GM12878 (cell line): ENCODE data around the gene THADA. TPM values are rescaled to one million over a fixed set of nuclear protein-coding genes. Genes with fewer than 3 reads are reported as not detected.

Experiments used
- ATAC-seq: fragments of 200-7000 bp; cut with Tn5 transposase; 3 replicates; pipeline ENCODE4 v1.9.1; 2020; ENCODE audit warnings: mild to moderate bottlenecking, moderate library complexity
- BruUV-seq: library from RNA; stranded (reverse); fragments of 400-500 nt; replicated peaks from 2 replicates; lab custom pipeline; 2021; lab: Mats Ljungman, UMichigan
- CTCF ChIA-PET: fragments of 300-600 bp; sonication (Branson Sonifier 250); formaldehyde crosslinking; extraction: SDS; loops from one replicate; lab custom pipeline; 2021; ENCODE audit warnings: inconsistent platforms; lab: Yijun Ruan, JAX
- POLR2A ChIA-PET: fragments of 350-600 bp; formaldehyde crosslinking; extraction: SDS; loops from one replicate; lab custom pipeline; 2021; ENCODE audit warnings: inconsistent platforms; lab: Charles Lee
- RAD21 ChIA-PET: fragments of 300-600 bp; sonication (Branson Sonifier 250); formaldehyde crosslinking; loops from one replicate; lab custom pipeline; 2023; ENCODE audit warnings: antibody characterized with exemption; ENCODE audit not compliant: unreplicated experiment; lab: Charles Lee
- SMC1A ChIA-PET: fragments of 300-600 bp; sonication (Branson Sonifier 250); formaldehyde crosslinking; loops from one replicate; lab custom pipeline; 2023; ENCODE audit not compliant: unreplicated experiment, uncharacterized antibody; lab: Charles Lee
- DNase-seq: peaks from one replicate; pipeline ENCODE4 v3.0.0-alpha.2; 2011; ENCODE audit warnings: low read depth, low spot score
- FAIRE-seq: peaks from 3 replicates; lab custom pipeline; 2011; peaks lifted over from hg19 to GRCh38; lab: Jason Lieb, UNC
- H2AFZ ChIP-seq: 2 replicates; pipeline ENCODE4 v1.6.0; 2011; ENCODE audit warnings: low read depth, low read length, control low read depth; ENCODE audit not compliant: control insufficient read depth
- H3K27ac ChIP-seq: 2 replicates; pipeline ENCODE4 v1.5.1; 2011; ENCODE audit warnings: control low read depth; ENCODE audit not compliant: control insufficient read depth, insufficient read depth
- H3K27me3 ChIP-seq, 2 experiments: replicated peaks in 1 of 2; 2 replicates each; pipeline versions ENCODE4 v1.6.0 to v1.6.1; 2011; ENCODE audit warnings: low read length in 1 of 2; ENCODE audit not compliant: control insufficient read depth in 2 of 2, insufficient read depth in 2 of 2
- H3K36me3 ChIP-seq, 2 experiments: 2 replicates each; pipeline ENCODE4 v1.5.1; 2011; ENCODE audit warnings: low read length in 1 of 2; ENCODE audit not compliant: control insufficient read depth in 2 of 2, insufficient read depth in 2 of 2
- H3K4me1 ChIP-seq: 2 replicates; pipeline ENCODE4 v1.6.1; 2011; ENCODE audit warnings: mild to moderate bottlenecking, low read length, moderate library complexity, mixed read lengths; ENCODE audit not compliant: control insufficient read depth, insufficient read depth
- H3K4me2 ChIP-seq: 2 replicates; pipeline ENCODE4 v1.6.0; 2011; ENCODE audit warnings: control low read depth; ENCODE audit not compliant: control insufficient read depth, insufficient read depth
- H3K4me3 ChIP-seq: fragments of 200-600 bp; sonication (generic); 2 replicates; pipeline ENCODE4 v1.5.1; 2016
- H3K79me2 ChIP-seq: 2 replicates; pipeline ENCODE4 v1.6.0; 2011; ENCODE audit warnings: low read length; ENCODE audit not compliant: control insufficient read depth, insufficient read depth
- H3K9ac ChIP-seq: 2 replicates; pipeline ENCODE4 v1.8.0; 2011; ENCODE audit warnings: low read length, control low read depth, mixed read lengths; ENCODE audit not compliant: control insufficient read depth, insufficient read depth
- H3K9me3 ChIP-seq: replicated peaks from 3 replicates; pipeline ENCODE4 v1.5.1; 2011; ENCODE audit warnings: mild to moderate bottlenecking, low read length; ENCODE audit not compliant: control insufficient read depth, insufficient read depth
- H4K20me1 ChIP-seq: 2 replicates; pipeline ENCODE4 v1.6.0; 2011; ENCODE audit not compliant: control insufficient read depth, insufficient read depth
- ASH2L ChIP-seq: fragments of 300-600, 200-600 bp; sonication (generic); IDR thresholded peaks from 2 replicates; pipeline ENCODE4 v1.6.1; 2017; ENCODE audit warnings: low read depth, mild to moderate bottlenecking, borderline replicate concordance
- ETV6 ChIP-seq, 2 experiments: fragments of 450-650 bp in 1 of 2; IDR thresholded peaks in 1 of 2; conservative IDR thresholded peaks in 1 of 2; 2 replicates each; pipeline ENCODE4 v1.6.1; 2014; ENCODE audit warnings: antibody characterized with exemption in 1 of 2, borderline replicate concordance in 1 of 2, low read depth in 1 of 2, mild to moderate bottlenecking in 1 of 2, moderate library complexity in 1 of 2
- FOXM1 ChIP-seq: IDR thresholded peaks from 2 replicates; pipeline ENCODE4 v1.6.1; 2012; ENCODE audit warnings: low read depth, mild to moderate bottlenecking, inconsistent platforms, low read length, moderate library complexity
- JUNB ChIP-seq: IDR thresholded peaks from 2 replicates; pipeline ENCODE4 v1.6.1; 2016; ENCODE audit warnings: antibody characterized with exemption, mild to moderate bottlenecking
- NFIC ChIP-seq: IDR thresholded peaks from 2 replicates; pipeline ENCODE4 v1.6.1; 2012; ENCODE audit warnings: low read depth, mild to moderate bottlenecking, inconsistent platforms, low read length, moderate library complexity
- SREBF2 ChIP-seq: IDR thresholded peaks from 2 replicates; pipeline ENCODE4 v1.6.1; 2012; ENCODE audit warnings: mild to moderate bottlenecking, low read length
- TARDBP ChIP-seq: IDR thresholded peaks from 2 replicates; pipeline ENCODE4 v1.6.1; 2016; ENCODE audit warnings: borderline replicate concordance
- WGBS: methylation state at CpG from one replicate; pipeline ENCODE4 v1.1.6; 2016; ENCODE audit warnings: low lambda C conversion rate; ENCODE audit not compliant: insufficient replicate concordance, insufficient coverage; ENCODE audit errors: missing lambda C conversion rate; 5-methylcytosine and 5-hydroxymethylcytosine counted together
- in situ Hi-C: fragments of 300-500 bp; cut with MboI; formaldehyde crosslinking; loops from 9 replicates; pipeline ENCODE4 v1.14.3; 2018; ENCODE audit warnings: mixed read lengths
- intact Hi-C: fragments of 100-400 bp; cut with micrococcal nuclease; formaldehyde crosslinking; loops from one replicate; pipeline ENCODE4 v1.14.2; 2022; ENCODE audit not compliant: unreplicated experiment
- polyA plus RNA-seq, 11 experiments: library from polyadenylated mRNA; depleted of rRNA in 4 of 11; unstranded in 6 of 11; stranded (reverse) in 5 of 11; fragments of >200 nt; fragmentation: Nextera tagmentation in 4 of 11; fragmentation: Illumina TruSeq in 1 of 11; extraction: Ambion mirVana in 4 of 11; extraction: Trizol in 1 of 11; gene quantifications; 1 replicate in 1 of 11; 2 replicates in 10 of 11; pipeline versions ENCODE4 v1.2.1 to v1.2.3, GENCODE V29; 2011 to 2016; ENCODE audit warnings: inconsistent platforms in 2 of 11, missing spikeins in 2 of 11, low read depth in 1 of 11
- total RNA-seq, 4 experiments: library from RNA; depleted of rRNA in 3 of 4; stranded (reverse); fragments of >200 nt in 3 of 4; fragmentation: Illumina TruSeq in 1 of 4; extraction: Trizol in 1 of 4; gene quantifications; 2 replicates each; pipeline versions ENCODE4 v1.2.1 to v1.2.3, GENCODE V29; 2013 to 2021
- TF ChIP-seq, protein P1 (sequence below): fragments of 450-650 bp; IDR thresholded peaks from 2 replicates; pipeline ENCODE4 v1.6.1; 2014; ENCODE audit warnings: mild to moderate bottlenecking
- TF ChIP-seq, protein P2 (sequence below): fragments of 450-650 bp; IDR thresholded peaks from 2 replicates; pipeline ENCODE4 v1.6.1; 2017; ENCODE audit warnings: mild to moderate bottlenecking

Gene THADA
- total and polyA plus RNA-seq, 10 of the 15 experiments (the other 5 are each of a cell fraction or from before 2014, with no cell fraction given), result 14.6 to 33.2 (median 23.2) TPM

DNA sequence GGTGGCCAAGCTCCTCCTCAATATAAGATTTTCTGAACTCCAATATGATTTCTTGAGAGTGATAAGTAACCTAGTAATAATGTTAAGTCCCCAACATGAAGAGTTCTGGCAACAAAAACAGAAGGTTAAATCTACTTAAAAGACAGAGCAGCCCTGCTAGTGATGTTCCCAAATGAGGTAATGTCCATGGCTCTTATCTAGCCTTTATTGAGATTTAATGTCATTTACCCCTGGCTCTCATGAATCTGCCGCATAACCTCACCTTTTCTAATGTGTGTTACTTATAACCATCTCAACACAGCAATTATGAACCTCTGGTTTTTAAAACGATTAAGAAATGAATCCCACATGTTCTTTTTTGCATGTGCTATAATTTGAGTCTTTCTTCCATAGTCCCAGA, 201.9 kb downstream of the THADA start:
- BruUV-seq, result no TSS peak
- in situ Hi-C loops (no loop called here), intact Hi-C loops (no loop called here)
- ChIA-PET RAD21 (interaction anchor here (1.1 to 9.1 kb wide), 2 partner anchors 11 kb away, joined by 3 to 250 read pairs; no protein-coding TSS in a partner anchor), SMC1A (interaction anchor here (10.5 kb wide), 1 partner anchor 10 kb away, joined by 297 read pairs; no protein-coding TSS in a partner anchor), CTCF (interaction anchor here (10.0 kb wide), 1 partner anchor 11 kb away, joined by 111 read pairs; no protein-coding TSS in a partner anchor), POLR2A (interaction anchor here (1.2 kb wide), 1 partner anchor 9 kb away, joined by 5 read pairs; no protein-coding TSS in a partner anchor)
- peaks cover 16% of the 10 kb centered on the region for H3K4me1 ChIP-seq
- no peak overlapping the region for H3K27ac ChIP-seq
- no peaks in the 10 kb centered on the region for H3K79me2 ChIP-seq
- H3K4me3 ChIP-seq, result no peak overlapping the region
- no peak for DNase-seq
- WGBS, result 98% methylated on average over 2 of the region's 2 CpGs
- H3K9me3 ChIP-seq, result no peaks in the 10 kb centered on the region; the same call in 2 of the 3 replicates
- peaks cover 0 to 5% of the 10 kb centered on the region in 2 experiments; a peak in 3 of 4 replicates for H3K36me3 ChIP-seq
- H3K4me2 ChIP-seq, result no peak overlapping the region
- FAIRE-seq, result no peak
- no peaks in the 10 kb centered on the region for H4K20me1 ChIP-seq
- H2AFZ ChIP-seq, result no peak overlapping the region
- TF ChIP-seq ASH2L, result no peak
- TF ChIP-seq FOXM1, result no peak
- TF ChIP-seq NFIC, result no peak
- TF ChIP-seq ETV6 (conservative IDR thresholded peaks at IDR 0.05 in 1 of 2, IDR thresholded peaks at IDR 0.05 in 1 of 2; ENCODE audit: borderline replicate concordance in 1 of 2, low read depth in 1 of 2), result no peak
- TF ChIP-seq, protein P1, sequence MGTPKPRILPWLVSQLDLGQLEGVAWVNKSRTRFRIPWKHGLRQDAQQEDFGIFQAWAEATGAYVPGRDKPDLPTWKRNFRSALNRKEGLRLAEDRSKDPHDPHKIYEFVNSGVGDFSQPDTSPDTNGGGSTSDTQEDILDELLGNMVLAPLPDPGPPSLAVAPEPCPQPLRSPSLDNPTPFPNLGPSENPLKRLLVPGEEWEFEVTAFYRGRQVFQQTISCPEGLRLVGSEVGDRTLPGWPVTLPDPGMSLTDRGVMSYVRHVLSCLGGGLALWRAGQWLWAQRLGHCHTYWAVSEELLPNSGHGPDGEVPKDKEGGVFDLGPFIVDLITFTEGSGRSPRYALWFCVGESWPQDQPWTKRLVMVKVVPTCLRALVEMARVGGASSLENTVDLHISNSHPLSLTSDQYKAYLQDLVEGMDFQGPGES, result no peak
- TF ChIP-seq SREBF2, result no peak
- TF ChIP-seq, protein P2, sequence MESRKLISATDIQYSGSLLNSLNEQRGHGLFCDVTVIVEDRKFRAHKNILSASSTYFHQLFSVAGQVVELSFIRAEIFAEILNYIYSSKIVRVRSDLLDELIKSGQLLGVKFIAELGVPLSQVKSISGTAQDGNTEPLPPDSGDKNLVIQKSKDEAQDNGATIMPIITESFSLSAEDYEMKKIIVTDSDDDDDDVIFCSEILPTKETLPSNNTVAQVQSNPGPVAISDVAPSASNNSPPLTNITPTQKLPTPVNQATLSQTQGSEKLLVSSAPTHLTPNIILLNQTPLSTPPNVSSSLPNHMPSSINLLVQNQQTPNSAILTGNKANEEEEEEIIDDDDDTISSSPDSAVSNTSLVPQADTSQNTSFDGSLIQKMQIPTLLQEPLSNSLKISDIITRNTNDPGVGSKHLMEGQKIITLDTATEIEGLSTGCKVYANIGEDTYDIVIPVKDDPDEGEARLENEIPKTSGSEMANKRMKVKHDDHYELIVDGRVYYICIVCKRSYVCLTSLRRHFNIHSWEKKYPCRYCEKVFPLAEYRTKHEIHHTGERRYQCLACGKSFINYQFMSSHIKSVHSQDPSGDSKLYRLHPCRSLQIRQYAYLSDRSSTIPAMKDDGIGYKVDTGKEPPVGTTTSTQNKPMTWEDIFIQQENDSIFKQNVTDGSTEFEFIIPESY, result no peak
- TF ChIP-seq TARDBP, result no peak
- no peak for TF ChIP-seq JUNB
- ATAC-seq, result no peak
- H3K9ac ChIP-seq, result no peak overlapping the region
- H3K27me3 ChIP-seq, result no peaks in the 10 kb centered on the region
